Hindlimb muscle (tissue), 1 donor: ENCODE data around the gene UGP2. TPM values are rescaled to one million over a fixed set of nuclear protein-coding genes. Genes with fewer than 3 reads are reported as not detected.
"Not testable (repeated sequence)": the region's sequence is repeated elsewhere in the genome, so short reads cannot be mapped to it uniquely, and the experiment has no call there.

Source experiments
- DNase-seq: peaks from one replicate; pipeline ENCODE4 v3.0.0-alpha.2; 2013
- polyA plus RNA-seq: library from polyadenylated mRNA; unstranded; fragments of 120-200 nt; gene quantifications from one replicate; pipeline ENCODE4 v1.2.1, GENCODE V29; 2013; ENCODE audit not compliant: insufficient read length

UGP2 gene
- polyA plus RNA-seq, 1 donor = 293 TPM

DNA sequence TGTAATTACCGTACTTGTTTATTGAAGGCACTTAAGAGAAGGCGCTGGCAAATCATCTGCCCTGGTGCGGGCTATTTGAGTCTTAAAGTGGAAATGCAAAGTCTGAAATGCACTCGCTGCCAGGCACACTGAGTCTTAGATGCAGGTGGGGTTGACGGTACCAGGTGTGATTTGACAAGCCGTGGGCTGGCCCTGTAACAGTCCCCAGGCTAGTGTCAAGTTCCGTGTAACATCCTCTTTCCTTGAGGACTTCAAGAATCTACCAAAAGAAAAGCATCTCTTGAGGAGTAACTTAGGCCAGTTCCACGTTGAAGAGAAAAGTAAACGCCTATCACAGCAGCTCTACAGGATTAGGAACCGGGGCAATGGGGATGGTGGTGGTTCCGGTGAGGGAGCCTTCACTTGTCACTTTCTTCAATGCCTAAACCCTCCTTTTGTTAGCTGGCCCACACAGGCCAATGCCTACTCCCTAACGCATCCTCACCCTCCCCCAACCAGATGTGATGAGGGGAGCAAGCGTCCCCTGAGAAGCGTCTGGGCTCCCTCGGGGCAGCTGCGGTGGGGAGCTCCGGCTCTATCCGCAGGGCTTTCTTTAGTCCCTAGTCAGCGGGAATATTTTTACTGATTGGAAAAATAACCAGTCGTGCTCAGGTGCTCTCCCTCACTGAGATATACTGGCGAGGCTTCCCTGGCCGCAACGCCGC lies 1.5 kb upstream of the UGP2 start:
- no peak for DNase-seq

DNA sequence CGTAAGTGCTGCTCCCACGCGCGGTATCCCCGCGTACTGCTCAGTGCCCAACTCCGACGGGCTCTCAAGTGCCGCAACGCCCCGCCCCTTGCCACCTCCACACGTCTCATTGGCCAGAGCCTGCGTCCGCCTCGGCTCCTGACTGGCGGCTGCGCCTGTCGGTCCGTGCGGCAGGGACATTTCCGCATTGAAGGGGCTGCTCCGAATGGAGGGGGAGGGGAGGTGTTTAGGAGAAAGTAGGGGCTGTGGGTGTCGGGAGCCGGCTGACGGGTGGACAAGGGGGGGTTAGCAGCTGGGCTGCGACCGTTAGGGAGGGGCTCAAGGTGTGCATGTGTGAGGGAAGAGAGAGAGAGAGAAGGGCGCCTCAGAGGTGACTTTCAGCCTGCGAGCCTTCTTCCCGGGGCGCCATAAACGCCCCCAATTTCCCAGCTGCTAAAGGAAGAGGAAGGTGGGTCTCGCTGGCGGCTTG lies 877 bp upstream of the UGP2 start:
- peak; percentile 98 for DNase-seq

DNA sequence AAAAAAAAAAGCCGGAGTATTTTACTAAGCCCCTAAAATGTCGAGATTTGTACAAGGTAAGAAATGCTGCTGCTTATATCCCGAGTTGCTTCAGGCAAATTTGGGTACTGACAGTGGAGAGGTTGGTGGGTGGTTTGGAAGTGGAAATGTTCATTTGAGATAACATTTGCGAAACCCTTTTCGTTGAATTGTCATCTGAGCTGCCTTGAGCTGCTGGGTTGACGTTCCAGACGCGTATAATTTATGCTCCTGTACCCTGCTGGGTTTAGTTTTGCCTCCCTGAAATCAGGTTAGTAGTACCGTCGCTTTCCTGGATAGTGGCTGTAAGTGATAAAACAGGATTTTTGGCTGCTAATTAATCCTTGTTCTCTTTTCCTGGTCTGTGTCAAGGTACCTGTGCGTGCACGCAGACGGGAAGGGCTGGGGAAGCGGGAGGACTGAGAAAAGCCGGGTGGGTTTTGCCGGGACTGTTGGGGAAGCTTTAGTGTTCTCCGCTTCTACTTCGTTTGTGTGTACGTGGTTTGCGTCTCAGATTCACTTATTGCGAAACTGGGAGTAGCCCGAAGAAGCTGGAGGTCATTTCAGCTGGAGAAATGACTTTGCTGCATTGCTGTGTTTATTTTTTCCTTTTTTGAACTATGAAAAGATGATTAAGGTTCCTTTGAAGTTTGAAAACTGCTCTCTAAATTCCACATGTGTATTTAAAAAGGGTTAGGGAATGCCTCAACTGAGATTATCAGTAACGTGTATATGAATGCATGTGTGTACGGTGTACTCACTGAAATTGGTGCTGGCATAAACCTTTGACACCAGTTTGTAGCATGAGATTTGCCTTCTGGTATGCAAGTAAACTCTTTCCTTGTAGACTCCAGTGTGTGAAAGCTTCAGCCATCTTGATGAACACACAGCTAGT lies 709 bp downstream of the UGP2 start:
- peak; percentile 53 for DNase-seq

DNA sequence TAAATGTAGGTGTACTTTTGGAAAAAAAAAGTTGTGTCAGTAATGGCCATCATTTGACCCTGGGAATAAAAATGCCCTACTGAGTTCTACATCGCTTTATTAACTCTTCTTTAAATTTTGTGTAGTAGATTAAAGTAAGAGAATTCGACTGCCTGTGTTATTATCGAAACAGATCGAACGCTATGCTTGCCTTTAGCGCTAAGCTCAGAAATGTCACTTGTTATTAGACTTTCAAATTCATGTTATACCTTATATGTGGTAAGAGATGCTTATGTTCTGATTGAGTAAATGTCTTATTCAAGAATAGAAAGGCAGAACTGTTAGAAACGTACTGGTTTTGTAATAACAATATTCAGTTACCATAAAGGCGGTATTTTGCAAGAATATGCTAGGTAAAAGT lies 1.4 kb downstream of the UGP2 start:
- DNase-seq = no peak

DNA sequence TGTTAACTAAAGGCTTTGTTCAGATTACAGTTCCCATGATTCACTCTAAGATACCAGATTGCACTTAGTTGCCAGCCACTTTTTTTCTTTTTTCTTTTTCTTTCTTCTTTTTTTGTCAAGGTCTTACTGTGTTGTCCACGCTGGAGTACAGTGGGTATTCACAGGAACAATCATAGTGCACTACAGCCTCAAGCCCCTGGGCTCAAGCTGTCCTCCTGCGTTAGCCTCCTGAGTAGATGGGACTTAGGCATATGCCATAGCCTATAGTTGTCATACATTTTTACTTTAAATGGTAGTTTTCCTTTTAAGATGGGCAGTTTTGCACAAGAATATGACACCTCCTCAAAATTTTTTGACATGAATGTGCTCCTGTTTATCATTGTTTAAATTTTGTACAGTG lies 2.1 kb downstream of the UGP2 start:
- DNase-seq = no peak

DNA sequence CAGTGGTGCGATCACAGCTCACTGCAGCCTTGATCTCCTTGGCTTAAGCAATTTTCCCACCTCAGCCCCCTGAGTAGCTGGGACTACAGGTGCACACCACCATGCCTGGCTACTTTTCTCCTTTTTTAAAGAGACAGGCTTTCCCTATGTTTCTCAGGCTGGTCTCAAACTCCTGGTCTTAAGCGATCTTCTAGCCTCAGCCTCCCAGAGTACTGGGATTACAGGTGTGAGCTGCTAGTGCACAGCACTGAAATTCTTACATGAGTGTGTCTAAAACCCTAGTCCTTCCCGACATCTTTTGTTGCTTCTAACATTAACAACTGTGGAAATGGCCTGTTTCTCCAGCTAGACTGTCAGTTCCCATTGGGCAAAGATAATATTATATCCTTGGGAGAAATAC lies 2.9 kb downstream of the UGP2 start:
- no peak for DNase-seq

DNA sequence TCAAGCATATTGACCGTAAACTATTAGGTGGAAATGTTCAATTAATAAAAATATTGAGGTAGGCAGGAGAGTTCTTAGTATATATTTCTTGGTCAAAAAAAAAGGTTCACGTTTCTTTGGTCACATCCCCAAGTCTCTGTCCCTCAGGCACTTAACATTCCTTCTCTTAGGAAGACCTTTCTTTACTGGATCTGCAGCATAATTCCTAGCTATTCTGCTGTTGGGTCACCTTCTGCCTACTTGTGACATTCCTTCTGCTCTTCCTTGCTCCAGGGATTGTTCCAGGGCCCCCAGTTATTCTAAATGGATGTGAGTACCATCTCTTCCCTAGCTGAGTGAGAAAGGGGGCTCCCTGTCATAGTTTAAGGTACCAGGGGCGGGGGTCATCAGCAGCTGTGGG lies 4.2 kb downstream of the UGP2 start:
- DNase-seq = no peak

DNA sequence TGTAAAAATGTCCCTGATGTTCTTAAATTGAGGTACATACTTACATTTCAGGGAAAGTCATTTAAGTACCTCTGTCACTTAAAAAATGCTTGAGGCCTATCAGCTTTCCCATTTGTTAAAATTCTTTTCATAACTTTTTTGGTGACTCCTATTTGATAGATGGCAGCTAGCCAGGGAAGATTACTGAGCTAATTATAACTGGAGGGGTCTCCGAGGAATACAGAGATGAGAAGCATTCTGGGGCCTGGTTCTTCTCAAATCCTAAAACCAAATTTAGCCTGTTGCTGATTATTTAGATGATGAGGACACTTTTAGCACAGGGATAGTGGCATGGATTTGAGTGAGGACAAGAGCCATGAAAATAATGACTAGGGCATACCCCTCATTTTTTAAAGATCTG lies 4.8 kb downstream of the UGP2 start:
- no peak for DNase-seq

DNA sequence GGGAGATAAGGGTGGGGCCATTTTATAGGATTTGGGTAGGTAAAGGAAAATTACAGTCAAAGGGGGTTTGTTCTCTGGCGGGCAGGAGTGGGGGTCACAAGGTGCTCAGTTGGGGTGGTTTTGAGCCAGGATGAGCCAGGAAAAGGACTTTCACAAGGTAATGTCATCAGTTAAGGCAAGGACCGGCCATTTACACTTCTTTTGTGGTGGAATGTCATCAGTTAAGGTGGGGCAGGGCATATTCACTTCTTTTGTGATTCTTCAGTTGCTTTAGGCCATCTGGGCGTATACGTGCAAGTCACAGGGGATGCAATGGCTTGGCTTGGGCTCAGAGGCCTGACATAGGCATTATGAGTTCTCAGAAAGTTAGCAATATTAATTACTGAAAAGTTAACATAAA lies 5.9 kb downstream of the UGP2 start:
- DNase-seq = not testable (repeated sequence)

DNA sequence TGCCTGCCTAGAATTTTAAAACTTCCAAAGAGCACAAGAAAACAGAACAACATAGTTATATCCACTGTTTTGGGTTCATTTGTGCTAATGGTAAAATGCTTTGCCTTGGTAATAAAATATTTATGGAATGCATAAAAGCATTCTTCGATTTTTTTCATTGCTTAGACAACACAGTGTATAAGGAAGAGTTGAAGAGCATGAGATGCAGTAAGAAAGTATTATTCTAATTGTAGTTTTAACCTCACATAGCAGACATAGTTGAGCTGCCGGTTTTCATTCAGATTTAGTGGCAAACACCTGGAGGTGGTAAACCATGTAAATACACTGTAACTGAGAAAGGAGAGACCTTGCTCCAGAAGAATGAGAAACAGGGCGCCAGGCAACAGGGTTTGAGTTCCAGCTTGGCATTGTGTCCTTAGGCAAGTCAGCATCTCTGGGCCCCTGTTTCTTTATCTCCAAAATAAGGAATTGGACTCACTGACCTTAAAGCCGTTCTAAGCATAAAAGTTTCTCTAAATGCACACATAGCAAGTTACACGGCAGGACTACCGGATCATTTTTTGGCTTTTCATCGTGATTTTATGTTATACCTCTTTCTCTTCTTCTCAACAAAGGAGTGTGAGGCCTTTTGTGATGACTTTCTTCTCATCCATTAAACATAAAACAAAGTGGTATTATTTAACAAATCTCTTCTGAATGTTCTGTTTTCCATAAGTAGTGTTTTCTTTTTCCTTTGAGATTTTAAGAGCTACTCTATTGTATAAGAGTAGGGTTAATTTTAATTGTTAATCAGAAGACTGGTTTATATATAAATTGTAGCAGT lies 7.9 kb downstream of the UGP2 start:
- no peak for DNase-seq

DNA sequence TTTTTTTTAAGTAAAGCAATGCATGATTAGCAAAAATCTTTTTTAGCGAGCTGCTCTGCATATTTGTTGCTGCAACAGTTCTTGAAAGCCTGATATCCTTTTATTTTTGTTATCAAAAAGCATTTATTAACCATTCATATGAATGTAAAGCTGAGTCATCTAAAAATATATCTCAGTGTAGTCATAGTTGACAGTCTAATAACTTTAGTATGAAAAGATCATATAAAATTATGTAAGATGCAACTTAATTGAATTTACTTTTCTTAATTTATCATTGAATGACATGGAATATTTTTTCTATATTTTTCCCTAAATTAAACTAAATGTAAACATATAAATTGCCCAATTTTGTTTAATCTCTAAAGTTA lies 8.5 kb downstream of the UGP2 start:
- DNase-seq = no peak

DNA sequence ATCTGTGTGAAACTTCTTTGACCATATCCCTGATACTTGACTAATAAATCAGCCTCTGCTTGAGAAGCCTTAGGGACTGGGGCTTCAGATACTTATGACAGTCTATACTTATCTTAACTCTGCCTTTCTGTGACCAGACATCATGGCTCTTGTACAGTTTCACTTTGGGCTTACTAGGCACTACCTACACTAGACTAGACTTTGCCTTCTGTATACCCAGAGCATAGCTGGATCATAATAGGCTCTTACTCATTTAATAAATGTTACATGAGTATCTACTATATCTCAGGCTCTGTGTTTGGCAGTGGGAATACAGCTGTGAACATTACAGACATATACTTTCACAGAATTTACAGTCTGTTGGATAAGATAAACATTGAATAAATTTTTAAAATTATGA lies 9.0 kb downstream of the UGP2 start:
- DNase-seq = no peak

DNA sequence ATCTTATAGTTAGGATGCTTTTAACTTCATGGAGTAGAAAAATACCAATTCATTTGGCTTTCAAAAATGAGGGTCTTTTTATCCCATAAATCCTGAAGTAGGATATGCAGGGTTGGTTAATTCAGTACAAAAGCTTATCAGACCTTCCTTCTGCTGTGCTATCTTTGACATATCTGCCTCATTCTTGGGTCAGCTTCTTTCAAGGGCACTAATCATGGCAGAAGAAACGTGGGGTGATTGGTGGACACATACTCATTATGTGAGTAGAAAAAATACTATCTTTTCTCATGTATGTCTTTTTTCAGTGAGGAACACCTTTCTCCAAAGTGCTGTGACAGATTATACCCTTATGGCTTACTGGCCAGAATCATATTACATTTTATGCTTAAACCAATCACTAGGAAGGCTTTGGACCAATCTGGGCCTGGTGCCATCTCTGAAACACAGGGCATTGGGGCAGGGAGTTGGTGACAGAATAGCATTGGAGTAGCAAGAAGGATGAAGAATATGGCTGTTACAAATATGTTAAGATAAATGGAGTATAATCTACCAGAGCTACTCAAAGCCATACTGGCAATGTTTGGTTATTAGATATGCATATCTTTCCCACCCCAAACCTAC lies 10.1 kb downstream of the UGP2 start:
- no peak for DNase-seq

DNA sequence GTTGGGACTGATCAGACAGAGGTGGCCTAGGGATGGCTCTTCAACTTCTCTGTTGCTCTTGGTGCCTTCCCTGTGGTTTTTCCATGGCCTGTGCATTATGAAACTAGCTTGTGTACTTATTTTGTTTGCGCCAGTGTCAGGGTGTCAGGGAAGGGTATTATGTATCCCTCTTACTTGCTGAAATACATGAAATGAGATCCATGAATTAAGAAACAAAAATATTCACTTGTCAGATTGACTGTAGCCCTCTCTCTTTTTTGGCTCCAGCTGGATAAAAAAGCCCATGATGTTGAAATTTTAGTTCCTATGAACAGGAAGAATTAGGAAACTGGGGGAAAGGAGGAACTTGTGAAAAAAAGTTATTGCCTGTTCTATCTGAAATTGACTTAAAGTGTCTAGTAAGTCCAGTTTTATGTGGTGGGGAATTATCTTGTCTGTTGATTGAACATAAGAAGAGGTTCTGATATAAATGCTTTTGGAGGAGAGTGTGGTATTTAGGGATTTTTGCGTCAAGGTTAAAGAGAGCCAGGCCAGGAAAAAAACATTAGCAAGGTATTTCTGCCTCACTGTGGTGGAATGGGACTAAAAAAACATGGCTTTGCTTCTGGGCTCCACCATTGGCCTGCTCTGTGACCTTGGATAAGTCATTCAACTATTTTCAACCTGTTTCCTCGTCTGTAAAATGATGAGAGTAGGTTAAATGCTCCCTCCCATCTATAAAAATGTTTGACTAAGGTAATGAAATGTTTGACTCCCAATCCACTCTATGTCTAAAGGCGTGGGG lies 12.0 kb downstream of the UGP2 start:
- DNase-seq = no peak

DNA sequence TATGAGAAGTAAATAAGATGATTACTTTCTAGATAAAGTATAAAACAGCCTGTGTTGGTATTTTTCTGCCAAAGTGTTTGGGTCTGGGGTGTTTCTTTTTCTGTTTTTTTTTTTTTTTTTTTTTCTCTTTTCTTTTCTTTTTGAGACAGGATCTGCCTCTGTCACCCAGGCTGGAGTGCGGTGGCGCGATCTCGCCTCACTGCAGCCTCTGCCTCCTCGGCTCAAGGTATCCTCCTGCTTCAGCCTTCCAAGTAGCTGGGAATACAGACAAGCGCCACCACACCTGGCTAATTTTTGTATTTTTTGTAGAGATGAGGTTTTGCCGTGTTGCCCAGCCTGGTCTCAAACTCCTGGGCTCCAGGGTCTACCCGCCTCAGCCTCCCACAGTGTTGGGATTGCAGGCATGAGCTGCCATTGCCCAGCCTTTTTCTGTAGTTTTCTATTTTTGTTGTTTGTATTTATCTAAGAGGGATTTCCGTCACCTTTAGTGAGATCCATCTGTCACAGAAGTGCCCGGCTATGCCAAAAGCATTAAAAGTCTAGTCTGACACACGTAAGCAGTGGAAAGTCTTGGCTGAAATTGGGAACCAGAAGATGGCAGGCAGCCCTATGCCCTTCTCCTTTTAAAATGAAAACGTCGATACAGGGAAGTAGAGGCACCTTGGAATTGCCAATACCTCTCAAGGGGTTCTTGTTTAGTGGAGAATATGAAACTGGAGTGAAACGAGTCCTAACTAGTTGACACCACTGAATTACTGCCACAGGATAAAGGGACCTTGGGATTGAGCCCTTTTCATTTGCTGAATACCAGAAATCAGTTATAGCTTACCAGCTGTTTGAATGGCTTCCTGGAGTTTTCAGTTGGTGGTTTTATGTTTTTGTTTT lies 14.0 kb downstream of the UGP2 start:
- no peak for DNase-seq

DNA sequence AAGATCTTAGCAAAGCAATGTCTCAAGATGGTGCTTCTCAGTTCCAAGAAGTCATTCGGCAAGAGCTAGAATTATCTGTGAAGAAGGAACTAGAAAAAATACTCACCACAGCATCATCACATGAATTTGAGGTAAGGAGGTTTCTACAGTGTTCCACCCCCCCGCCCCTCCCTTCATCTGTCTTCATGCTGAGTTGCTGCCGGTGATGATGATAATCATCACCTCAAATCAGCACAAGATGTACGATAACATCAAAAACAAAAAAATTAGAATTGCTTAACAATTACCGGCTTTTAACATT lies 14.6 kb downstream of the UGP2 start:
- DNase-seq = no peak

DNA sequence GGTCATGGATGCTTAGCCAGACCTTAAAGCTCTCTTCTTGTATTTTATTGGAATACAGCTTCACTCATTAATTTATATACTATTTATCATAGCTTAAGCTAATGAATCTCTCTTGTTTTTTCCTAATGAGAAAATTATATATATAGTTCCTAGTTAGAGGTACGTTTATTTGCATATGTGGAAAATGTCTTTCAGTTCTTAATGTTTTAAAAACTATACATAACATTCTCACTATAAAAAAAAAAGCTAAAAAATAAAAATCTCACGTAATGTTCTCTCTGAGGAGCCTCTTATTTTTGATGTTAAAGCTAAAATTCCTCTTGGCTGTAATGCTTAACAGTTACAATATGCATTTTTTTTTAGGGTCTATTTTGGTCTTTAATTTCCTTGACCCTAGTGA lies 16.6 kb downstream of the UGP2 start:
- no peak for DNase-seq

DNA sequence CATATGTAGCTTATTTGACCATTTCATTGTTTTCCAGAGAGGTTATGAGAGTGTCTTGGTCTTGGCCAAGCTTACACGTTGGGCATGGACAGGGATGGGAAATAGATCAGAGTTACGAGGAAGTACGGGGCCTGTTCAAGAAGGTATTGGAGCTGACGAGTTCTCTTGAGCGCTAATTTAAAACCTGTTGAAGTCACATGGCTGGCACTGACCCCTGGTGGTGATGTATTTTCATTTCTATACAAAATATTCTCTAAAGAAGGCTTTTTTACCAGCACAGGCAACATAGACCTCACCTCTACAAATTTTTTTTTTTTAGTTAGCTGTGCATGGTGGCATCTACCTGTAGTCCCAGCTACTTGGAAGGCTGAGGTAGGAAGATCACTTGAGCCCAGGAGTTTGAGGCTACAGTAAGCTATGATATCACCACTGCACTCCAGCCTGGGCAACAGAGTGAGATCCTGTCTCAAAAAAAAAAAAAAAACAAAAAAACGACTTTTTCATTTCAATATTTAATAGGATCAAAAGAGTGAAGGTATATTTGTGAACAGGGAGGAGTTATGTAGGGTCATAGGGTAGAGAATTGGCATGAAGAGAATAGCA lies 19.6 kb downstream of the UGP2 start:
- peak; percentile 72 for DNase-seq

DNA sequence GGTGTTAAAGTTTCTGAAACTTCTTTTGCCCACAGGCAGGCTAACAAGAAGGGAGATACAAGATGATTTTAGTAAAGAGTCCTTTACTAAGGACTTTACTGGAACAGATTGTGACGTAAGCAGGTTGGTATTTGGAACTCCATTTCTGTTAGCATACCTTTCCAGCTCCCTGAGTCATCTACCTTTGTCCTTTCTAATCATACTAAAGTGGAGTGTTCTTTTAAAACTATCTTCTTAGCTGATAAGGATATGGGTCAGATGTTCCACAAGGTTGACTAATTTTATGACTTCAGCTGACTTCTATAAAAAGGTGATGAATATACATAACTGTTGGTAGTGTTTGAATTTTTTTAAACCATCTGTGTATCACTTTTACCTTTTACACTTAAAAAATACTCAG lies 21.1 kb downstream of the UGP2 start:
- no peak for DNase-seq

DNA sequence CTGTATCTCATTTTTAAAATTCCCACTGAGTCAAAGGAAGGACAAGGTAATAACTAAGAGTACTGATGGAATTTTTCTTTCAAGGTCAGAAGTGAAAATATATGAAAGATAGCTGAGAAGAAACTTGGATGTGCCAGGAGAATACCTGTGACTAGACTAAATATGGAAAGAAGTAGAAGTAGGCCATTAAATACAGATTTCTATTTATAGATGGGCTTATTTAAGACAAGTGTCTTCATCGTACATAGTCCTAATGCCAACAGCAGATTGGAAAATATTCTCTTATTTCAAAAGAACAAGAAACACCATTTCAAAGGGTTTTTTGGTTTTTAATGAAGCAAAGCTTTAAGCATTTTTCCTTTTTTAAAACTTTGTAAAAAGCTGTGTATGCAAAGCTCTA lies 22.0 kb downstream of the UGP2 start:
- no peak for DNase-seq
